ENCODE results near the gene TP53TG5.
"Not testable (repeated sequence)": the region's sequence is repeated elsewhere in the genome, so short reads cannot be mapped to it uniquely, and the experiment has no call there.

The TP53TG5 gene

GRCh38 chr20:45363611-45364492, 14.3 kb downstream of the TP53TG5 start:
- DNase-seq = no peak

- peak; percentile 99 for DNase-seq
Observed at GRCh38 chr20:45362804-45363610, 15.1 kb downstream of the TP53TG5 start, which contains the start of gene SYS1. Gene SYS1 (plus strand): TSS chr20:45363156. CDS start chr20:45363532, 376 bp downstream.

DNA sequence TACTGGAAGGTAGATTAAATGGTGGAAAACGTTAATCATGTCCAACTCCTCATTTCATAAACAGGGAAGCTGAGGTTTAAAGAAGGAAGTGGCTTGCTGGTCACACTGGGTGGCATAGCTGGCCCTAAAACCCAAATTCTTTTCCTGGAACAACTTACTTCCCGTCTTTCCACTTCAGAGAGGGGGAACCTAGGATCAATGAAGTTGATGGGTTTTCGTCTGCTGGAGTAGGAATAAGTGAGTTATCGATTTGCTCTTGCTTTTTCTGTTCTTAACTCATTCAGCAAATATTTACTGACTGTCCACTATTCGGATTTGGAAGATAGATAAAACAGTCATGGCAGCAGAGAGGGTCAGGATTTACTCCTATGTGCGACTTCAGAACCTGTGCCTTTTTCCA, 16.3 kb downstream of the TP53TG5 start:
- DNase-seq = no peak

- DNase-seq = no peak
Observed at GRCh38 chr20:45359406-45360148, 18.5 kb downstream of the TP53TG5 start.

DNA sequence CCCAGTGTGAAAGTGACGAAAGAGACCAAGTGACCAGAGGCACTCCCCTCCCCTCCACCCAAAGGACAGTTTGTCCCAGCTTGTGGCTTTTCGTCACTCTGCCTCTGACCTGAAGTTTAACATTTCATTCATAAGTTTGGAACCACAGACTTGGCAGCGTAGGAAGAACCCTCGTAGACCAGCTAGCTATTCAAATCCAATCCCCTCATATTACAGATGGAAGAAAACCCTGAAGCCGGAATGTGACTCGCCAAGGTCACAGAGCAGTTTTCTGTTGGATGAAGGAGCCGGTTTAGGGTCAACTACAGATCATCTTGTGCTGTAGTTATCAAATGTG, 19.1 kb downstream of the TP53TG5 start:
- DNase-seq = no peak

- no peak for DNase-seq
Observed at GRCh38 chr20:45358282-45359068, 19.6 kb downstream of the TP53TG5 start.

DNA sequence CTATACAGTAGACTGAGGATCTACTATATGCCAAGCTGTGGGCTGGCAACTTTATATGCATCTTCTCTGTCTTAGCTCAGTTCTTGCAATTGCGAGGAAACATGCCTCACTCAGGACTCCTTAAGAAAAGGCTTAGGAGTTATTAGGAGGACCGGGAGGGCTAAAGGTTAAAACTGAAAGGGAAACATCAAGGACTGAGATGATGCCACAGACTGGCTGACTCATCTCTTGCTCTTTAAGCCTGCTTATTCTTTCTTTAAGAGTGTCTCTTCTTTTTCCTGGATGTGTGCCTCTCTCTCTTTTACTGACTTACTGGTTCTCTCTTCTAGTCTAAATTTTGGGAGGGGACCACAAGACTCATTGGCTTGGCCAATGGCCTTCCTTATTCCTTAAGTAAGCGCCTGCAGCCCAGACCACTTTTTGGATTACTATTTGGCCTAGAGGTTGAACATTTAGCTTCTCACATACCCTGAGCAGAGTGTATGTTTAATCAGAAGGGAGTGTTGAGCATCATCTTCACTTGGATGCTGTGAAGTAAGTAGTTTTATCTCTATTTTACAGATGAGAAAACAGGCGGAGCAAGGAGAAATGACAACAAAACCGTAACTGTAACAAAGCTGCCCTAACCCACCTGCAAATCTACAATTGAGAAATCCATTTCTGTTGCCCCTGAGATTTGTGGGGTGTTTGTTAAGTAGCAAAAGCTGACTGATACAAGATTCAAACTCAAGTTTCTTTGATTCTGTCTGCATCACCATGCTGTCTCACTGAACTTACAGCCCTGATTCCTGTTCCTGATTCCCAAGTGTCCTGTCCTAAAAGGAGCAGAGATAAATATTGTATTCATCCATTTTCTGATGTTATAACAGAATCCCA, 22.7 kb downstream of the TP53TG5 start:
- DNase-seq = no peak

- DNase-seq = no peak
Observed at GRCh38 chr20:45354423-45355208, 23.5 kb downstream of the TP53TG5 start.

GRCh38 chr20:45353746-45354145, 24.4 kb downstream of the TP53TG5 start:
- no peak for DNase-seq

- DNase-seq = no peak
Observed at GRCh38 chr20:45352729-45353128, 25.4 kb downstream of the TP53TG5 start.

GRCh38 chr20:45350795-45351194, 27.3 kb downstream of the TP53TG5 start:
- not testable (repeated sequence) for DNase-seq

GRCh38 chr20:45350217-45350616, 27.9 kb downstream of the TP53TG5 start:
- DNase-seq = no peak

DNA sequence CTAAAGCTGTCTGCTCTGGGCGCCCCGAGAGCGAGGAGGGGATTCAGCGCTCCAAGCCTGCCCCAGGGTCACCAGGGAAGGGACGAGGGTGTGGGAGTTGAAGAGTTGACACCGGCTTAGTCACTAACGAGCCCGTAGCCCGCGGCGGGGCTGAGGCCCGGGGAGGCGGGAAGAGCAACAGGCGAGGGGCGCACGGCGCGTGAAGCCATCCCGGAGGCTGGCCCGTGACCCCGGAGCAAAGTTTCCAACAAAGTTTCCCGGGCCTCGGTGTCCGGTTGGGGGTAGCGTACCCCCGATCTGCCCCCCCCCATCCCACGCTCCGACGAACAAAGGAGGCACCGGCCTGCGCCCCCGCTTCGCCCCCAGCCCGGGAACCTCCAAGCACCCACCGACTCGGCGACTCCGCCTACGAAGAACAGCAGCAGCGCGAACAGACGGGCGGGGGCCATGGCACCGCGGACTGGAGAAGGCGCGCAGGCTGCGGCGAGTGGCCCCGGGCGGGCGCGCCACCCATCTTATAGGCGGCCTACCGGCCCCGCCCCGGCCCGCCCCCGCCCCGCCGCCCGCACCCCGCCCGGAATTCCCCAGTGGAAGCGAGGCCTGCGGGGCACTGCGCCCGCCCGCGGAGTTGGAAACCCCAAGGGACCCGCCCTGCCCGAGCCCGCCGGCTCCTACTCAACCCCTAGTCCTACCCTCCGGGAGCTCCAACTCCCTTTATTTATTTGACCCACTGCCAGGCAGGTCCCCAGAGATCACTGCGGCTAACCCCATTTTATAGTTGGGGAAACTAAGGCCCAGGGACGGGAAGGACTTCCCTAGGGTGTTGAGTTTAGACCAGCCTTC, 30.0 kb downstream of the TP53TG5 start, which contains the start of gene SDC4:
SDC4 (minus strand) TSS at position 489 of the 843 bp plus-strand sequence; CDS start at position 449, 40 bp downstream.
- peak; percentile 71 for DNase-seq

DNA sequence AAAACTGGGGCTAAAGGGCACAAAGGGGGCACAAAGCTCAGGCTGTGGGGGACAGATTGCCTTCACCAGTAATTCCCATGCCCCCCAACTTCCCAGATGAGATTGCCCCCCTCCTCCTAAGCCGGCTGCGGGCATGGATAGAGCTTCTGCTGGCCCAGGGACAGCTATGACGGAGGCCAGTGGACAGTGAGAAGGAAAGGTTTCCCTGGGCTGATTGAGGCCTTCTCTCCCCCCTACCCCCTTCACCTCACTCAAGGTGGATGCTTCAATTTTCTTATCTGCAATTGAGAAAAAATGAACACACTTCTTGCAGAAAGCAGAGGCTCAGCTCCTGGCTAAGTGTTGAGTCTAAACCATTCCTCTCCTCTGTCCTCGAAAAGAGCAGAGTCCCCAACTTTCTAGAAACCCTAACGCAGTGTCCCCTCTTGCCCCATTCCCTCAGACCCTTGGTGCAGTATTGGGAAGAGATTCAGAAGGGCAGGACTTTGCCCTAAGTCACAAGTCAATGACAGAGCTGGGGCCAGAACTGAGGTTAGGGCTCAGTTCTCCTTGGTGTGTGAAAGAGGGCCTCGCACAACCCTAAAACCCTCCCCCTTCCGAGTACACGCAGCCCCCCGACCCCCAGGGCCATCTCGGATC, 30.7 kb downstream of the TP53TG5 start:
- no peak for DNase-seq

- DNase-seq = no peak
Observed at GRCh38 chr20:45346851-45347250, 31.3 kb downstream of the TP53TG5 start.

DNA sequence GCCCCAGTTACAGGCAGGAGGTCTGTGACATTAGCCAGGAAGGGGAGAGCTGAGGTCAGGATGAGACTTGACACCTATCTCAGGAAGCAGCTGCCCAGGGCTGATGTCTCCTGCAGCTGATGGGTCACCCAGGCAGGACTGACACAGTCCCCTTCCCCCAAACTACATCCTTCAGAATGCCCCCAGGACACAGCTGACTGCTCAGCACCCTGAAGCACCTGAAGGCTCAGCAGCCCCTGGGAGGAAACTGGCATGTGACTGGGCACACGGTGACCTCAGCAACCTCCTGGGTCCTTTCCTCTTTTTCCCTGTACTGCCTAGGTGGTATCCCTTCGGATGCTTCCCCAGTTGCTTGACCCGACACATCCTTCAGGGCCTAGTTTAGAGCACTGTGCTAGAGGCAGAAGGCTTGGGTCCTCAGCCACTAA, 31.8 kb downstream of the TP53TG5 start:
- no peak for DNase-seq

DNA sequence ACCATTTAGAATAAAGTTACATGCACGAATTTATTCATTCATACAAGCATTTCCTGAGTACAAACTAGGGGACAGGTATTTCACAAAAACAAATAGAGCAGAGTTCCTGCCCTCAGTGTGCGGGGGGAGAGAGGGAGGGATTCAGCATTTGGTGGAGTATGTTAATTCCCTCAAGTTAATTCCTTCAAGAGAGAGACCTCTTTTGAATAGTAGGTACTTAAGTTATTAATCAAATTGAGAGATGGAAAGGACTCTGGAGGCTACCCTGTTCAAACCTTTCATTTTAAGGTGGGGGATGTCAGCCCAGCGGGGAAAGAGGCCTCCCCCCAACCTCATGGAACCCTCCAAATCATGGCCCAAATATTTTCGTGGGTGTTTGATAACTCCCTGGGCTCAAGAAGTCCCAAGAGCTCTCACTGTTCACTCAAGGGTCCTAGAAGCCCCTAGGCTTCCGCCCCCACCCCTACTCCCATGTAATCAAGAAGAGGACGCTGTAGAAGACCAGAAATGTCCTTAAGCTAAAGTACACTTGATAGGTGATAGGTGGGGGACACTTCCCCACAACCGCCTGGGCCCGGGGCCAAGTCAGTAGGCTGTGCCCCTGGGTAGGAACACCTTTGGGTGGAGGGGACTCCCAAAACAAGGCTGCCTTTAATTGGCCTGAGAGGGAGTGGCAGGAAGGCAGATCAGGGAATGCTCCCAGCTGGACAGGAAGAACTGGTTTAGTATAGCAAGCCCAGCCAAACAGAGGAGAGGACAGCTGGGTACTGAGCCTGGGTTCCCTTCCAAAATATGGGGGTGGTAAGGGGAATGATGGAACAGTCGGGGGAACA, 32.8 kb downstream of the TP53TG5 start:
- DNase-seq = no peak
